SU-DHL-6 (cell line): ENCODE results near the gene TMEM258.

Source experiments
- H2AFZ ChIP-seq: fragments of 200-600 bp; sonication (generic); 2 replicates; pipeline ENCODE4 v1.6.1; 2014; ENCODE audit warnings: low read depth, mild to moderate bottlenecking, moderate library complexity, mixed read lengths, antibody characterized with exemption, low read length; ENCODE audit not compliant: severe bottlenecking
- H3F3A ChIP-seq: fragments of 200-600 bp; shearing (Covaris generic); 2 replicates; pipeline ENCODE4 v1.6.0; 2016; ENCODE audit warnings: antibody characterized with exemption, mild to moderate bottlenecking; ENCODE audit not compliant: insufficient read depth
- H3K27ac ChIP-seq: fragments of 200-600 bp; sonication (generic); 2 replicates; pipeline ENCODE4 v1.5.1; 2016; ENCODE audit warnings: low read depth, mild to moderate bottlenecking, low read length, moderate library complexity, mixed read lengths
- H3K27me3 ChIP-seq: fragments of 200-600 bp; sonication (generic), shearing (Covaris generic); 2 replicates; pipeline ENCODE4 v1.6.0; 2014; ENCODE audit warnings: mild to moderate bottlenecking, low read length
- H3K36me3 ChIP-seq: fragments of 200-600 bp; sonication (generic); 2 replicates; pipeline ENCODE4 v1.6.1; 2014; ENCODE audit warnings: mild to moderate bottlenecking, low read length, mixed read lengths
- H3K4me2 ChIP-seq: fragments of 300-600, 200-600 bp; shearing (Covaris generic), sonication (generic); 2 replicates; pipeline ENCODE4 v1.6.0; 2014; ENCODE audit warnings: low read length, low read depth, mild to moderate bottlenecking; ENCODE audit not compliant: poor library complexity, severe bottlenecking
- H3K4me3 ChIP-seq: fragments of 200-600 bp; sonication (generic); 2 replicates; pipeline ENCODE4 v1.5.1; 2014; ENCODE audit warnings: antibody characterized with exemption, low read length, mild to moderate bottlenecking, mixed read lengths; ENCODE audit not compliant: insufficient read depth, poor library complexity, severe bottlenecking
- H3K79me2 ChIP-seq: fragments of 200-600 bp; sonication (generic); 2 replicates; pipeline ENCODE4 v1.6.1; 2014; ENCODE audit warnings: mild to moderate bottlenecking, low read length, moderate library complexity; ENCODE audit not compliant: insufficient read depth
- H3K9ac ChIP-seq: fragments of 200-600 bp; sonication (generic); 2 replicates; pipeline ENCODE4 v1.7.0; 2014; ENCODE audit warnings: mild to moderate bottlenecking, low read length
- H3K9me2 ChIP-seq: fragments of 200-600 bp; sonication (generic); replicated peaks from 2 replicates; pipeline ENCODE4 v1.6.1; 2014; ENCODE audit warnings: low read length; ENCODE audit not compliant: insufficient read depth
- H3K9me3 ChIP-seq: fragments of 200-600 bp; sonication (generic); 2 replicates; pipeline ENCODE4 v1.6.1; 2014; ENCODE audit warnings: low read length, mixed read lengths; ENCODE audit not compliant: insufficient read depth
- H4K20me1 ChIP-seq: fragments of 200-600 bp; sonication (generic); 2 replicates; pipeline ENCODE4 v1.6.1; 2014; ENCODE audit warnings: low read depth, mild to moderate bottlenecking, antibody characterized with exemption, low read length, moderate library complexity, mixed read lengths
- CTCF ChIP-seq: fragments of 200-600 bp; sonication (generic); IDR thresholded peaks from one replicate; pipeline ENCODE4 v1.5.1; 2017; ENCODE audit warnings: antibody characterized with exemption, mild to moderate bottlenecking, low read length, moderate library complexity; ENCODE audit not compliant: insufficient read depth, poor library complexity, severe bottlenecking
- EZH2phosphoT487 ChIP-seq: fragments of 200-600 bp; sonication (generic), shearing (Covaris generic); conservative IDR thresholded peaks from 2 replicates; pipeline ENCODE4 v1.6.1; 2018; ENCODE audit warnings: mild to moderate bottlenecking, antibody characterized with exemption, low read length, moderate library complexity, mixed read lengths

TMEM258 gene

GRCh38 chr11:61814247-61814957, 22.0 kb upstream of the TMEM258 start:
- H3K9me2 ChIP-seq, result no peaks in the 10 kb centered on the region
- H2AFZ ChIP-seq, result peak overlapping the region; percentile 68
- no peaks in the 10 kb centered on the region for H3K27me3 ChIP-seq
- no peak for TF ChIP-seq CTCF
- TF ChIP-seq EZH2phosphoT487, result no peak
- no peaks in the 10 kb centered on the region for H4K20me1 ChIP-seq
- H3K4me3 ChIP-seq, result peak overlapping the region; percentile 64
- H3K36me3 ChIP-seq, result 0 out of 2 replicates have a peak, but pooled peaks cover under 1% of the 10 kb centered on the region
- peak overlapping the region; percentile 93 for H3K27ac ChIP-seq
- no peaks in the 10 kb centered on the region for H3K9me3 ChIP-seq
- peak overlapping the region; percentile 64 for H3K4me2 ChIP-seq
- H3K9ac ChIP-seq, result peak overlapping the region; percentile 73
- H3K79me2 ChIP-seq, result 0 out of 2 replicates have a peak, but pooled peaks cover 10% of the 10 kb centered on the region
- peaks cover 20% of the 10 kb centered on the region for H3F3A ChIP-seq

GRCh38 chr11:61812736-61813411, 20.5 kb upstream of the TMEM258 start:
- 0 out of 2 replicates have a peak, but pooled peaks cover 10% of the 10 kb centered on the region for H3K79me2 ChIP-seq

GRCh38 chr11:61811831-61812230, 19.4 kb upstream of the TMEM258 start:
- Histone ChIP-seq H3K9me2 (no peaks in the 10 kb centered on the region), H3K9ac (no peak overlapping the region), H3K27ac (no peak overlapping the region), H2AFZ (no peak overlapping the region), H3F3A (peaks cover 6% of the 10 kb centered on the region), H3K36me3 (0 out of 2 replicates have a peak, but pooled peaks cover 6% of the 10 kb centered on the region), H3K79me2 (0 out of 2 replicates have a peak, but pooled peaks cover 10% of the 10 kb centered on the region), H3K4me2 (no peak overlapping the region), H3K4me3 (no peak overlapping the region), H3K27me3 (no peaks in the 10 kb centered on the region), H3K9me3 (no peaks in the 10 kb centered on the region), H4K20me1 (no peaks in the 10 kb centered on the region)
- no peak for TF ChIP-seq EZH2phosphoT487
- TF ChIP-seq CTCF, result no peak

More at GRCh38 chr11:61812736-61813411, 20.5 kb upstream of the TMEM258 start:
- no peak overlapping the region for H3K27ac ChIP-seq
- no peak overlapping the region for H3K4me2 ChIP-seq
- peaks cover 14% of the 10 kb centered on the region for H3F3A ChIP-seq
- H4K20me1 ChIP-seq, result no peaks in the 10 kb centered on the region
- no peak overlapping the region for H3K9ac ChIP-seq
- 0 out of 2 replicates have a peak, but pooled peaks cover 6% of the 10 kb centered on the region for H3K36me3 ChIP-seq
- H3K9me2 ChIP-seq, result no peaks in the 10 kb centered on the region
- H3K27me3 ChIP-seq, result no peaks in the 10 kb centered on the region
- H3K4me3 ChIP-seq, result no peak overlapping the region
- no peaks in the 10 kb centered on the region for H3K9me3 ChIP-seq
- no peak for TF ChIP-seq EZH2phosphoT487
- TF ChIP-seq CTCF, result no peak
- no peak overlapping the region for H2AFZ ChIP-seq
